Measurements from ENCODE around the gene MED12. TPM values are rescaled to one million over a fixed set of nuclear protein-coding genes. Genes with fewer than 3 reads are reported as not detected.

MED12 gene
- total and polyA plus RNA-seq, 12 donors: 6.1 to 35.1 (median 26.5) TPM

DNA sequence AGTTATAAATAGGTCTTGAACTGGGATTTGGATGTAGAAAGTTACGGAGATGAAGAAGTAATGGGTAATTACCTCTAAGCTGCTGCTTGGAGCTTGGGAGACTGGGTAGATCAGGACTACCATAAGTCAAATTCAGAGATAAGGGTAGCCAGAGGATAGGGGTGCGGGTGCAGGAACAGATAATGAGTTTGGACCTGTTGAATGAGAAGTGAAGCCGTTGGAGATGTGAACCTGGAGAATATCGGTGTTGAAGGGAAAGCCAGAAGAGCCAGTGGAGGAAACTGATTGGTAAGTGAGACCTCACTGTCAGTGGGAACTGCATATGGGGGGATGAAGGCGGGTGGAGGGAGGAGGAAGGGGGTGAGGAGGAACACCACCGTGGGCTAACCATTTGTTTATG lies 23.4 kb upstream of the MED12 start:
- Histone ChIP-seq H3K4me1 (peaks cover 0 to 20% (median 9%) of the 10 kb centered on the region in 9 donors), H3K27ac (peak overlapping the region in 2 of 10 donors; percentile 71 to 77), H3K27me3 (peaks cover 0 to 33% (median 0%) of the 10 kb centered on the region in 7 donors), H3K36me3 (no peaks in the 10 kb centered on the region), H3K9me3 (no peaks in the 10 kb centered on the region), H3K4me3 (peak overlapping the region; percentile 14 to 67 (median 62))
- 11 to 16% methylated on average over 6 of the region's 6 CpGs for WGBS, 2 donors
- ATAC-seq (peak in 1 of 8 donors; percentile 4), DNase-seq (no peak)
- intact Hi-C loops (cut with DNase I): loop anchor here in 2 of 10 donors (5.0 kb wide), 2 partner anchors 37 to 87 kb away; no protein-coding TSS in a partner anchor
- TF ChIP-seq, protein P1, sequence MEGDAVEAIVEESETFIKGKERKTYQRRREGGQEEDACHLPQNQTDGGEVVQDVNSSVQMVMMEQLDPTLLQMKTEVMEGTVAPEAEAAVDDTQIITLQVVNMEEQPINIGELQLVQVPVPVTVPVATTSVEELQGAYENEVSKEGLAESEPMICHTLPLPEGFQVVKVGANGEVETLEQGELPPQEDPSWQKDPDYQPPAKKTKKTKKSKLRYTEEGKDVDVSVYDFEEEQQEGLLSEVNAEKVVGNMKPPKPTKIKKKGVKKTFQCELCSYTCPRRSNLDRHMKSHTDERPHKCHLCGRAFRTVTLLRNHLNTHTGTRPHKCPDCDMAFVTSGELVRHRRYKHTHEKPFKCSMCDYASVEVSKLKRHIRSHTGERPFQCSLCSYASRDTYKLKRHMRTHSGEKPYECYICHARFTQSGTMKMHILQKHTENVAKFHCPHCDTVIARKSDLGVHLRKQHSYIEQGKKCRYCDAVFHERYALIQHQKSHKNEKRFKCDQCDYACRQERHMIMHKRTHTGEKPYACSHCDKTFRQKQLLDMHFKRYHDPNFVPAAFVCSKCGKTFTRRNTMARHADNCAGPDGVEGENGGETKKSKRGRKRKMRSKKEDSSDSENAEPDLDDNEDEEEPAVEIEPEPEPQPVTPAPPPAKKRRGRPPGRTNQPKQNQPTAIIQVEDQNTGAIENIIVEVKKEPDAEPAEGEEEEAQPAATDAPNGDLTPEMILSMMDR (IDR thresholded peaks at IDR 0.05): no peak

DNA sequence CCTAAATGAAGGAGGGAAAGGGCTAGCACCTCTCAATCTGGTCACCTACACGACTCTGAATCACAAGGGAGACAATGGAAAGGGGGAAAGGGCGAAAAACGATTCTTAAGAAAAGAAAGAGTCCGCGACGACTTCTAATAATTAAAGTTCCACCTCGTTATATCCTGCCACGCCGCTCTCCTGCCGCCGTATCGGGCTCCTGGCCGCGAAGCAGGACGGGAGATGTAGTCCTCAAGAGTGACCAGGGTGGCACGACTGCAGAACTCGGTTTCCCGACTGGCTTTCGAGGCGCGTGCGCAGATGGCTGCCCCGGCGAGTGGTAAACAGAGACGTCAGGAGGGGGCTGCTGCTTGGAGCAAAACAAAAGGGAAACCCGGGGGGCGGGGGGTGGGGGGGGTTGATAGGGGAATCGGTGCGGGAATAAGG lies 22.8 kb upstream of the MED12 start, which contains the start of gene FOXO4:
TSS of gene FOXO4 (plus strand) at position 297 of the 426 bp plus-strand sequence. CDS start 678 bp downstream, outside the sequence.
- ATAC-seq: peak; percentile 94 to 97 (median 96)
- H3K4me3 ChIP-seq: peak within 1 kb of the TSS; percentile 41 to 67 (median 62)
- peak within 1 kb of the TSS in 9 of 10 donors; percentile 6 to 77 (median 48) for H3K27ac ChIP-seq
- peak; percentile 90 to 92 for DNase-seq
- 0 to 1% methylated on average over 17 to 28 of the region's 29 CpGs for WGBS, 2 donors
- no peaks in the 10 kb centered on the region for H3K9me3 ChIP-seq
- peaks cover 0 to 20% (median 9%) of the 10 kb centered on the region in 9 donors for H3K4me1 ChIP-seq
- intact Hi-C loops (cut with DNase I): loop anchor here in 2 of 10 donors (5.0 kb wide), 2 partner anchors 37 to 87 kb away; no protein-coding TSS in a partner anchor
- no peaks in the 10 kb centered on the region for H3K36me3 ChIP-seq
- H3K27me3 ChIP-seq: peaks cover 0 to 33% (median 0%) of the 10 kb centered on the region in 7 donors
- TF ChIP-seq, protein P1 (IDR thresholded peaks at IDR 0.05): no peak

DNA sequence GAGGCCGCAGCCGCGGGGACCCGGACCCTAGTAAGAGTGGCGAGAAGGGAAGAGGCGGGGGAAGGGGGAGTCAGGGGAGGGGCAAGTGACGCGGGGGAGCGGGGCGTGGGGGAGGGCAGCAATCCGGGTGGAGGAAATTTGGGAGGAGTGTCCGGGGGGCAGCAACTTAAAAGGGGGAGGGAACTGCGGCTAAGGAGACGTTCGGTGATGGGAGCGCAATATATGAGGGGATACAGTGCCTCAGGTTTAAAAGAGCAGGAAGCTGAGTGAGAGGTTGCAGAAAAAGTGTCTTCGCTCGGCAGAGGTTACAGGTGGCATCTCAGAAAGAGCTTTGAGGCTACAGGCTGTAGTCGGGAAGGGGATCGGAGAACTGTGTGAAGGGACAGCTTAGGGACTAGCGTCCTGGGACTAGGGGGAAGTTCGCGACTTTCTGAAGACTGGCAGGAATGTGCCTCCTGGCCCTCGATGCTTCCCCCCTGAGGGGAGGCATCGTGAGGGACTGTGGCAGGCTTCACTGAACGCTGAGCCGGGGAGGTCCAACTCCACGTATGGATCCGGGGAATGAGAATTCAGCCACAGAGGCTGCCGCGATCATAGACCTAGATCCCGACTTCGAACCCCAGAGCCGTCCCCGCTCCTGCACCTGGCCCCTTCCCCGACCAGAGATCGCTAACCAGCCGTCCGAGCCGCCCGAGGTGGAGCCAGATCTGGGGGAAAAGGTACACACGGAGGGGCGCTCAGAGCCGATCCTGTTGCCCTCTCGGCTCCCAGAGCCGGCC lies 22.2 kb upstream of the MED12 start:
- TF ChIP-seq, protein P1 (IDR thresholded peaks at IDR 0.05): no peak
- Histone ChIP-seq H3K36me3 (peaks cover 0 to 4% (median 0%) of the 10 kb centered on the region in 9 donors), H3K27ac (peak overlapping the region in 9 of 10 donors; percentile 6 to 77 (median 48)), H3K4me3 (peak overlapping the region; percentile 41 to 67 (median 62)), H3K9me3 (no peaks in the 10 kb centered on the region), H3K4me1 (peaks cover 0 to 20% (median 9%) of the 10 kb centered on the region in 9 donors), H3K27me3 (peaks cover 0 to 33% (median 0%) of the 10 kb centered on the region in 7 donors)
- WGBS, 2 donors: 0 to 1% methylated on average over 41 to 44 of the region's 46 CpGs
- intact Hi-C loops (cut with DNase I): loop anchor here in 2 of 10 donors (5.0 kb wide), 2 partner anchors 36 to 86 kb away; no protein-coding TSS in a partner anchor
- DNase-seq: no peak
- peak; percentile 77 to 91 (median 87) for ATAC-seq

DNA sequence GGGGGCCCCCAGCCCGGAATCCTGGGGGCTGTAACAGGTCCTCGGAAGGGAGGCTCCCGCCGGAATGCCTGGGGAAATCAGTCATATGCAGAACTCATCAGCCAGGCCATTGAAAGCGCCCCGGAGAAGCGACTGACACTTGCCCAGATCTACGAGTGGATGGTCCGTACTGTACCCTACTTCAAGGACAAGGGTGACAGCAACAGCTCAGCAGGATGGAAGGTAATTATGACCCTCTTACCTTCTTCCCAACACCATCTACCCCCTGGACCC lies 21.7 kb upstream of the MED12 start:
- H3K27me3 ChIP-seq: peaks cover 0 to 33% (median 0%) of the 10 kb centered on the region in 7 donors
- no peaks in the 10 kb centered on the region for H3K9me3 ChIP-seq
- H3K4me3 ChIP-seq: peak overlapping the region; percentile 41 to 67 (median 62)
- TF ChIP-seq, protein P1 (IDR thresholded peaks at IDR 0.05): no peak
- peak overlapping the region in 7 of 10 donors; percentile 6 to 77 (median 52) for H3K27ac ChIP-seq
- WGBS, 2 donors: 4 to 5% methylated on average over 9 of the region's 9 CpGs
- DNase-seq: no peak
- intact Hi-C loops (cut with DNase I): loop anchor here in 2 of 10 donors (5.0 kb wide), 2 partner anchors 36 to 86 kb away; no protein-coding TSS in a partner anchor
- H3K4me1 ChIP-seq: peaks cover 0 to 20% (median 9%) of the 10 kb centered on the region in 9 donors
- peak in 4 of 8 donors; percentile 8 to 30 (median 18) for ATAC-seq
- H3K36me3 ChIP-seq: peaks cover 0 to 4% (median 0%) of the 10 kb centered on the region in 9 donors

Measured in heart right ventricle (tissue), 16 donors.